ENCODE measurements around the gene SCML1. TPM values are rescaled to one million over a fixed set of nuclear protein-coding genes. Genes with fewer than 3 reads are reported as not detected.

The SCML1 gene
- 10 to 100 TPM; 14.1 to 40.2 (median 21.7) TPM for total RNA-seq

- Histone ChIP-seq H3K27ac (peak within 1 kb of the TSS; percentile 87 to 89), H3K4me1 (no peaks in the 10 kb centered on the region), H3K36me3 (no peaks in the 10 kb centered on the region), H3K27me3 (no peaks in the 10 kb centered on the region), H3K9me3 (no peaks in the 10 kb centered on the region), H3K4me3 (peak within 1 kb of the TSS; percentile 48 to 57)
- TF ChIP-seq POLR2A (IDR thresholded peaks at IDR 0.05) (peak; percentile 53 to 62), CTCF (IDR thresholded peaks at IDR 0.05) (no peak)
- intact Hi-C loops (cut with DNase I; ENCODE audit: low total_unique reads) = no loop called here
- DNase-seq = peak; percentile 95 to 99
These were observed at the start of gene SCML1 for GRCh38 chrX:17736856-17737709. SCML1 (plus strand) TSS chrX:17737493; CDS start chrX:17744187, 6,694 bp downstream.

DNA sequence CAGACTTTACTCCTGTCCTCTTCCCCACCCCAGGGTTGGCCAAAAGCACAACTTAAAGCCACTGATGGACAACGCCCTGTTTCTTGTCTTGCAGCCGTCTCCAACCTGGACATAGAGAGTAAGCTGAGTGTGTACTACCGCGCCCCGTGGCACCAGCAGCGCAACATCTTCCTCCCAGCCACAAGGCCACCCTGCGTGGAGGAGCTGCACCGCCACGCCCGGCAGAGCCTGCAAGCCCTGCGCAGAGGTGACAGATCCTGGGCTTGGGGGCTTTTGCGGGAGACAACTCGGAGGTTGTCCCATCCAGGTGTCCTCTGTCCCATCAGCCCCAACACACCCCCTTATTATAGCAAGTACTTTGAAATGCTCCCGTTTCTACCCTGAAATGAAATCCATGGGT lies 49.6 kb upstream of the SCML1 start:
- no peaks in the 10 kb centered on the region for H3K4me1 ChIP-seq
- intact Hi-C loops (cut with DNase I; ENCODE audit: low total_unique reads) = no loop called here
- no peaks in the 10 kb centered on the region for H3K9me3 ChIP-seq
- no peak overlapping the region for H3K4me3 ChIP-seq
- TF ChIP-seq CTCF (IDR thresholded peaks at IDR 0.05) = no peak
- no peak for TF ChIP-seq POLR2A (IDR thresholded peaks at IDR 0.05)
- H3K36me3 ChIP-seq = no peaks in the 10 kb centered on the region
- no peaks in the 10 kb centered on the region for H3K27me3 ChIP-seq
- H3K27ac ChIP-seq = no peak overlapping the region
- DNase-seq = no peak

GRCh38 chrX:17689971-17690409 lies 47.3 kb upstream of the SCML1 start:
- Histone ChIP-seq H3K4me3 (no peak overlapping the region), H3K9me3 (no peaks in the 10 kb centered on the region), H3K27me3 (no peaks in the 10 kb centered on the region), H3K27ac (peak overlapping the region; percentile 42 to 50), H3K36me3 (no peaks in the 10 kb centered on the region), H3K4me1 (no peaks in the 10 kb centered on the region)
- TF ChIP-seq CTCF (IDR thresholded peaks at IDR 0.05) (peak; percentile 59 to 78 (median 70)), POLR2A (IDR thresholded peaks at IDR 0.05) (no peak)
- DNase-seq = peak; percentile 39 to 76
- intact Hi-C loops (cut with DNase I; ENCODE audit: low total_unique reads) = no loop called here

- Histone ChIP-seq H3K27ac (no peak overlapping the region), H3K9me3 (no peaks in the 10 kb centered on the region), H3K36me3 (no peaks in the 10 kb centered on the region), H3K4me1 (no peaks in the 10 kb centered on the region), H3K27me3 (no peaks in the 10 kb centered on the region), H3K4me3 (no peak overlapping the region)
- intact Hi-C loops (cut with DNase I; ENCODE audit: low total_unique reads) = no loop called here
- TF ChIP-seq POLR2A (IDR thresholded peaks at IDR 0.05) (no peak), CTCF (IDR thresholded peaks at IDR 0.05) (no peak)
- no peak for DNase-seq
These were observed 44.5 kb upstream of the SCML1 start for GRCh38 chrX:17692709-17693346.

DNA sequence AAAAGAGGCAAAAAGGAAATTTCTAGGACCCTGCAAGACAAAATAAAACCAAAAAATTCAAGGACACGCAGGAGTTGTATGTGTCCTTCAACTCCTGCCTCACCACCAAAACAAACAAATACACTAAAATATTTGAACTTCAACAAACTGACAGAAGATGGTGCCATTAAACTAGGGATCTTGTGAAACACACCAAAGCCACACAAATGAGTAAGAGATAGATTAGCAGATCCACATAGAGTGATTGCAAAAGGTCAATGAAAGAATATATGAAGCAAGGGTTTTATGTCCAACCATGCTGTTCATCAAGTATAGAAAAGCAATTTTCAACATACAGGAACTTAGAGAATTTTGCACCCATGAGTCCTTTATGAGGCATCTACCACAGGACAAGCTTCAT lies 40.1 kb upstream of the SCML1 start:
- no peaks in the 10 kb centered on the region for H3K27me3 ChIP-seq
- no peaks in the 10 kb centered on the region for H3K36me3 ChIP-seq
- H3K4me3 ChIP-seq = no peak overlapping the region
- H3K27ac ChIP-seq = no peak overlapping the region
- H3K9me3 ChIP-seq = no peaks in the 10 kb centered on the region
- DNase-seq = no peak
- no peaks in the 10 kb centered on the region for H3K4me1 ChIP-seq
- intact Hi-C loops (cut with DNase I; ENCODE audit: low total_unique reads) = no loop called here
- TF ChIP-seq POLR2A (IDR thresholded peaks at IDR 0.05) (no peak), CTCF (IDR thresholded peaks at IDR 0.05) (no peak)
